Stromal cell of bone marrow (primary cell): Measurements from ENCODE around the gene KLHL30.
A peak's percentile ranks its signal among the peaks of the same experiment; 100 is the strongest.

ENCODE experiments used
- DNase-seq: peaks from one replicate; pipeline ENCODE4 v3.0.0-alpha.2; 2012; ENCODE audit warnings: low read depth

KLHL30 gene

GRCh38 chr2:238145851-238146250, 7.4 kb downstream of the KLHL30 start:
- no peak for DNase-seq

- no peak for DNase-seq
Observed at GRCh38 chr2:238146884-238147544, 8.5 kb downstream of the KLHL30 start.

- DNase-seq = no peak
Observed at GRCh38 chr2:238148981-238149380, 10.5 kb downstream of the KLHL30 start.

GRCh38 chr2:238149841-238150572, 11.5 kb downstream of the KLHL30 start:
- no peak for DNase-seq

GRCh38 chr2:238150686-238151085, 12.2 kb downstream of the KLHL30 start:
- DNase-seq = no peak

GRCh38 chr2:238151205-238151604, 12.7 kb downstream of the KLHL30 start:
- DNase-seq = no peak

- DNase-seq = no peak
Observed at GRCh38 chr2:238151628-238152235, 13.3 kb downstream of the KLHL30 start.

GRCh38 chr2:238152771-238153688, 14.6 kb downstream of the KLHL30 start:
- DNase-seq = no peak

- DNase-seq = no peak
Observed at GRCh38 chr2:238154570-238154969, 16.1 kb downstream of the KLHL30 start.

DNA sequence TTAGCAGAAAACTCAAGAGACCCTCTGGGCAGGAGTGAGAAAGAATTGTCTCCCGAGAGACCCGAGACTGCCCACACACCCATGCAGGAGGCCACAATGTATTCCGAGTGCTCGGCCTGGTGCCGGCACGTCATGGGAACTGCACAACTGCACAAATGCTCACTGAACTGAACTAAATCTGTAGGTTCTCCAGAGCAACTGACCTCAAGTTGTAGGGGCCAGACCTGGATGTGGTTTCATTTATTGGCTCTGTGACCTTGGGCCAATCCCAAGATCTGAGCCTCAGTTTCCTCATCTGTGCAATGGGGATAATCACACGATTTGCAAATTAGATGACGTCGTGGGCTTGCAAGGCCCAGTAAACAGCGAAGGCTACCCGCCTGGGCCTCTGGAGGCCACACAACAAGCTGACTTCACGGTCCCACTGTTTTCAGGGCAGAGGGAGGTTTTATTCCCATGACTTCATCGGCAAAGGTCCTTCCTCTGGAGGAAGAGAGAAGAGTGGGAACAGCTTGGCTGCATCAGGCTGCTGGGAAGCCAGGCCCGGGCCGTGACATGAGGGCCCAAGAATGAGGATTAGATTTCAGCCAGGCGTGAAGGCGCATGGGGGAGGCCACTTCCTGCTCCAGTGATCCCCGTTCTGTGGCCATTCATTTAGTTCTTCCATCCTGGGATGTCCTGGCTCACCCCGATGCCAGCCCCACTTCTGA, 16.7 kb downstream of the KLHL30 start:
- peak; percentile 57 for DNase-seq

DNA sequence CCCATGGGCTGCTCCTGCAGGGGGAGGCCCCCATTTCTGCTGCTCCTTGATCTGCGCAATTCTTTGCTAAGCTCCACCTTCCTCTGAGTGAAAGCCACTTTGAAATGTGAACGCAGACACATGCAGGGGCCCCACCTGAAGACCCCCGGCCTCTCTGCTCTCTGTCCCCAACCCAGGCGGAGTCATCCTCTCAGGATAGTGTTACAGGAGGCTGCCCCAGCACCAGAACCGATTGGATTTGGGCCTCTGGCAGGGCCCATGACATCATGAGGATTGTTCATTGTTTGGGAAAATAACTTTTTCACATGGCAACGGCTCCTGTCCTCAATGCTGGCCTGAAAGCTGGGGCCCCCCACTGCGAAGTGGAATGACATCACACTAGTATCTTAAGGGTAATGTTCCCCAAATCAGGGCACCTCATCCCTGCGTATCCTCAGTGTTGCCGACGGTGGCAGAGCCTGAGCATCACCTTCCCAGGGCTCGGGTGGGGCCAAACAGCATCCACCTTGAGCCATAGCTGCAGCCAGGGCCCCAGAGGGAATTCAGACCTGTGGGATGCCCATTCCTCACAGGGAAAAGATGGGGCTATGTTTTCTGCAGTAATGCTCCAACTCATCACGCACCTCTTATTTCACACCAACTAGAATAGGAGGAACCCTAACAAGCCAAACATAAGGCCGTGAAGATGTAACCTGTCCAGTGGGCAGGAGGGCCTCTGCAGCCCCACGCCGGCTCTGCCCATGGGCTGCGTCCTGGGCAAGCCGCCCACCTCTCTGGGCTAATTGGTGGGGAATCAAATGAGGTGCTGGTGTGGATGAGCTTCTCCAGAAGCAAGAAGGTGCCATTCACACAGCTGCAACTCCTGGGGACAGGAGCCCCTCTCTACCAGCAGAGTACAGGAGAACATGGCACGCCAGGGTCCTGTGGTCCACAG, 17.6 kb downstream of the KLHL30 start:
- DNase-seq = no peak

GRCh38 chr2:238157506-238158017, 19.1 kb downstream of the KLHL30 start:
- DNase-seq = no peak

DNA sequence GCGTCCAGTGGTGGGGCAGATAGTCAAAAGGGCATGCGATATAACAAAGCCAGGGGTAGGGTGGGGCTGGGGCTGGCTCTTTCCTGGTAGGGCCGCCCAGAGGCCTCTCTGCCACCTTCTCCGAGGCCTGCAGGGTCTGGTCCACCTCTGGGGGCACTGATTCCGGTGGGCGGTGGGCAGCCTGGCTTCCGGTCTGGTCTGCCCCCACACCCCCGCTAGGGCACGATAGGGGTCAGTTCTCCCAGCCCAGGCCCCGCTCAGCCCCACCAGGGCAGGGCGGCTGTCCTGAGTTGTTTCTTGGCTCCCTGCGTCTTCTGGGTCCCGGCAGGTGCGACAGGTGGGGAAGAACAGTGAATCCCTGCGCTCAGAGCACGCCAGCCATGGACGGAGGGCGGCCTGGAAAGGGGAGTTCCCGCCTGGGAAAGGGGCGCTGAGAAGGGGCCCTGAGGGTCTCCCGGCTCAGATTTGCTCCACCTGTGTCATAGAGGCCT, 19.6 kb downstream of the KLHL30 start:
- no peak for DNase-seq

DNA sequence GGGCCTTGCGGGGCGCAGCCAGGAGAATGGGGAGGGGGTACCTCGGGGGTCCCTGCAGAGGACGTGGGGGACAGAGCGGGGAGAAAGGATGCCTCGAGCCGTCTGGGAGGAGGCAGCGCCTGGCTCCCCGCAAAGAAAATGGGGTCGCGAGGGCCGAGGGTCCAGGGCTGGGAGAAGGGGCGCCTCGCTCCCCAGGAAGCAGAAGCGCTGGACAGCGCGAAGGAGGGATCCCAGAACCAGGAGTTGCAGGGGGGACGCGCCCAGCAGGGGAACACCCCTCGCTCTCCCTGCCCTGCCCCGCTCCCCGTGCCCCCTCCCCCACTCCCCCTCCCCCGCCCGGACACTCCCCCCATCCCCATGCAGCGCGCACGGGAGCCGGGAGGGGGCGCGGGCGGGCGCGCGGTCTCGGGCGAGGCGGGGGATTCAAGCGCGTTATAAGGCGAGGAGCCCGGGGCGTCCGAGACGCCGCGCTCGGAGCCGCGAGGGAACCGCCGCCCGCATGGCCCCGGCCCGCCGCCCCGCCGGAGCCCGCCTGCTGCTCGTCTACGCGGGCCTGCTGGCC, 20.1 kb downstream of the KLHL30 start, which contains the start of gene ERFE:
ERFE (plus strand) TSS at position 462 of the 562 bp plus-strand sequence; CDS start at position 500, 38 bp downstream.
- DNase-seq = no peak

- DNase-seq = no peak
Observed at GRCh38 chr2:238159071-238159539, 20.6 kb downstream of the KLHL30 start.

DNA sequence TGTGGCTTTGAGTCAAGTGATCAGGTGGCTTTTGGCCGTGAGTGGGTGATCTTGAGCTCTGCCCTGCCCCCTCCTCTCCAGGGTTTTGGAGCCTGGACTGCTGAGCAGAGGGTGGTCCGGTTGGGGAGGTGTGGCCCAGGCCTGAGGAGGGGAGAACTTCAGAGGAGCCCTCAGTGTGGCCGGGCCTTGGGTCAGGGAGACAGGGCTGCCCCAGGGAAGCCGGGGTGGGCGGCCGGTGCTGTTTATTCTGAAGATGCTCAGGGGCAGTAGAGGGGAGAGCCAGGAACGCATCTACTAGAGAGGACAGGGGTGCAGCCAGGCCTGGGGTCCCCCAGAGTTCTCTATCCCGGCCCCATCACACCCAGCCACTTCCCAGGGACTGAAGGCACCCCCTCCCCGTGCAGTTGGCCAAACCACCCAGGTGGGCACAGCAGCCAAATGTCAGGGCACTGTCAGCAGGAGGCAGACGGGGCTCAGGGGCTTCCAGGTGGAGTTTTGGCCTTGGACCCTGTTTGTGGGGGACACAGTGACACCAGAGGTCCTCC, 21.3 kb downstream of the KLHL30 start:
- DNase-seq = no peak

DNA sequence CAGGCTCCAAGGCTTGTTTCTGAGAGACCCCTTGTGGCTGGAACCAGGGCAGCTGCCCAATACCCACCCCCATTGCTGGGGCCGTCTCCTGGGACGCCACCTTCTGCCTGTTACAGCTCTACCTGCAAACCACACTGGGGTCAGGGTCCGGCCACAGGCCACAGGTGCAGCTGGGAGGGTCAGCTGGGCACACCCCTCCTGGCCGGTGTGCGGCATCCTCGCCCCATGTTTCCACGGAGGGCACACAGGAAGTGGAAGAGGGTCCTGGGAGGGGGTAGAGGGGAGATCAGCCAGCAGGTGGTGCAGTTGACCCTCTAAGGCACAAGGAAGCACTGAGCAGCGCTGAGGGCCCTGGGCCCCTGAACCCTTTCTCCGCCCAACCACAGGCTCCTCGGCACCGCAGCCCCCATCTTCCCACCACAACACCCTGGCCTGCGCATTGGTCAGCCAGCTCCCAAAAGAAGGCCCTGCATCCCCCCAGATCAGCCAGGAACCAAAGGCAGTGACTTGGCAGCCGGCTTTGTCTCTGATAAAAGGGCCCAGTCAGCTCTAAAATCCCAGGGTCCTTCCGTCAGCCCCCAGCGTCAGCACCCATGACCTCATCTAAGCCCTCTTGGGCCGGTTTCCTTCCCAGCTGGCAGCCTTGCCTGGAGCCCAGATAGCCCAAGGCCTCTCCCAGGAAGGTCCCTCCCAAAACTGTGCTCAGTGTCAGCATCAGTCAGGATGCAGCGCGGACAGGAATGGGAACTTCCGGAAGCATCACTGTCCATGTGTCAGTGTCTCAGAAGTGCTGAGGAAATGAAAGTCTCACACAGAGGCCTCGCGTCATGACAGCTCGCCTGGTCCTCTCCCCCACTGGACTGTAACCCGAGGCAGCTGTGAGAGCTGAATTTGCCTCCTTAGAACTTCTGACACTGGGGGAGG, 22.0 kb downstream of the KLHL30 start:
- DNase-seq = no peak
